NB4 (cell line): Measurements from ENCODE around the gene PDGFD.

Experiments
- DNase-seq: peaks from one replicate; pipeline ENCODE4 v3.0.0; 2010; ENCODE audit warnings: low read depth
- H3K4me3 ChIP-seq: one replicate; pipeline ENCODE4 v1.5.1; 2011; ENCODE audit warnings: mild to moderate bottlenecking, low read depth, low read length, moderate library complexity
- MYC ChIP-seq: IDR thresholded peaks from 2 replicates; pipeline ENCODE4 v1.6.1; 2011; ENCODE audit warnings: low read depth, low read length
- POLR2A ChIP-seq: IDR thresholded peaks from 2 replicates; pipeline ENCODE4 v1.6.1; 2011; ENCODE audit warnings: mild to moderate bottlenecking; ENCODE audit not compliant: insufficient read length; ENCODE audit errors: extremely low read depth
- TF ChIP-seq, protein P1 (sequence below): IDR thresholded peaks from 2 replicates; pipeline ENCODE4 v1.6.1; 2011; ENCODE audit warnings: low read depth, low read length
- TF ChIP-seq, protein P2 (sequence below): IDR thresholded peaks from one replicate; pipeline ENCODE4 v1.5.1; 2012; ENCODE audit warnings: low read depth, low read length

Gene PDGFD

DNA sequence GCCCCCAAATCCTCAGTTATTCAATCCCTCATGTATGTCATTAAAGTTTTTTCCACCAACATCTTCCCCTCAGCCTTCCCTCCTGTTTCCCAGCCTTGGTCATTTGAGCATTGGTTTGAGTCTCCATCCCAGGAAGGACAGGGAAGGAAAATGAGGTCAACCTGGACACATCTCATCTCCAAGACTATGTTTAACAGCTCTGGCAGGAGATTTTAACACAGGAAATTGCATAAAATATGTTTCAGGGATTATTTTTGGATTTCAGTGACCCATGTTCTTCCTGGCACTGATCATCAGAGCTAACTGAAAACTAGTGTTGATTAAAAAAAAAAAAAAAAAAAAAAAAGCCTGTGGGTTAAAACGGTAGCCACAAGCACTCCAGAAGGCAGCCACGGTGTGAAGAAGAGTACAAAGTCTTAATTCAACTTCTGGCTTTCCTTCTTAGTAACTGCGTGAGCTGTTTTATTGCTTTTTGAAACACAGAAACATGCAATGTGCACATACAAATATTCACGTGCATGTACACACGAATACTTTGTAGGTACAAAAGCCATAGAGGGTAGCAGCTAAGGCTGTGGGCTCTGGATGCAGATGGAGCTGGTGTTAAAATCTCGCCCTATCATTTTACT is 291.9 kb downstream of the PDGFD start:
- H3K4me3 ChIP-seq, result no peak overlapping the region
- DNase-seq, result no peak
- no peak for TF ChIP-seq MYC
- TF ChIP-seq, protein P1, sequence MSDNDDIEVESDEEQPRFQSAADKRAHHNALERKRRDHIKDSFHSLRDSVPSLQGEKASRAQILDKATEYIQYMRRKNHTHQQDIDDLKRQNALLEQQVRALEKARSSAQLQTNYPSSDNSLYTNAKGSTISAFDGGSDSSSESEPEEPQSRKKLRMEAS, result no peak

DNA sequence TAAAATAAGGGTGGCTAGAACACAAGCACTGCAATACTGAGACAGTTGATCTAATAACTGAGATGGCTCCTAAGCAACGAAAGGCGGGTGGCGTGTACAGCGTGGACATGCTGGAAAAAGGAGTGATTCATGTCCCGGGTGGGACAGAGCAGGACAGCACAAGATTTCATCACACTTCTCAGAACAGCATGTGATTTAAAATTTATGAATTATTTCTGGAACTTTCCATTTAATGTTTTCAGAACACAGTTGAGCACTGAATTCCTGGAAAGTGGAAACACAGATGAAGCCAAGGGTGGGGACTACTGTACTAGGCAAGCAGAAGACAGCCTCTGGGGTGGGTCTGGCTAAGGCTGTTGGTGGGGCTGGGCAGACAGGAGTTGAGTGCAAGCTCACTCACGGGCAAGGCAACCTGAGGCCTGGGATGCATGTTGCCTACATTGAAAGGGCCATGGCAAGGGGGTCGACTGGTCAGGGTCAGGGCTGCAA is 293.1 kb downstream of the PDGFD start:
- no peak overlapping the region for H3K4me3 ChIP-seq
- no peak for DNase-seq
- TF ChIP-seq POLR2A, result no peak

DNA sequence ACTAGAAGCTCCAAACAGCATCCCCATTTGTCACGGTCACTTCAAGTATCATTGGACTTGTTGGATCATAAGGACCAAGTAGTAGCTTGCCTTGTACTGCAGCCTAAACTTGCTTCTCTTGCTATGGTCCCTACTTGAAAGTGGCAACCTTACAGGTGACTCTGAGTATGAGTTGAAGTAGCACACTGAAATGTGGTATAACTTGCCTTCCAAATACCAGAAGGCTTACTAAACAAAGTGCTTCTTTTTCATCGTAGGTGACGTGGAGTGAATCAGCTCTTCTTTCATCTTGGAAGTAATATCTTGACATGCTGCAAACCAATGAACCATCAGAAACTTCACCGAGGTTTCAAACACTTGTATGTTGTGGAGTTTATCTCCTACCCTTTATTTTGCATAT is 296.5 kb downstream of the PDGFD start:
- TF ChIP-seq, protein P1, result no peak
- TF ChIP-seq, protein P2, sequence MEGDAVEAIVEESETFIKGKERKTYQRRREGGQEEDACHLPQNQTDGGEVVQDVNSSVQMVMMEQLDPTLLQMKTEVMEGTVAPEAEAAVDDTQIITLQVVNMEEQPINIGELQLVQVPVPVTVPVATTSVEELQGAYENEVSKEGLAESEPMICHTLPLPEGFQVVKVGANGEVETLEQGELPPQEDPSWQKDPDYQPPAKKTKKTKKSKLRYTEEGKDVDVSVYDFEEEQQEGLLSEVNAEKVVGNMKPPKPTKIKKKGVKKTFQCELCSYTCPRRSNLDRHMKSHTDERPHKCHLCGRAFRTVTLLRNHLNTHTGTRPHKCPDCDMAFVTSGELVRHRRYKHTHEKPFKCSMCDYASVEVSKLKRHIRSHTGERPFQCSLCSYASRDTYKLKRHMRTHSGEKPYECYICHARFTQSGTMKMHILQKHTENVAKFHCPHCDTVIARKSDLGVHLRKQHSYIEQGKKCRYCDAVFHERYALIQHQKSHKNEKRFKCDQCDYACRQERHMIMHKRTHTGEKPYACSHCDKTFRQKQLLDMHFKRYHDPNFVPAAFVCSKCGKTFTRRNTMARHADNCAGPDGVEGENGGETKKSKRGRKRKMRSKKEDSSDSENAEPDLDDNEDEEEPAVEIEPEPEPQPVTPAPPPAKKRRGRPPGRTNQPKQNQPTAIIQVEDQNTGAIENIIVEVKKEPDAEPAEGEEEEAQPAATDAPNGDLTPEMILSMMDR, result no peak
- TF ChIP-seq POLR2A, result no peak
- no peak for TF ChIP-seq MYC
- DNase-seq, result no peak
- H3K4me3 ChIP-seq, result no peak overlapping the region

DNA sequence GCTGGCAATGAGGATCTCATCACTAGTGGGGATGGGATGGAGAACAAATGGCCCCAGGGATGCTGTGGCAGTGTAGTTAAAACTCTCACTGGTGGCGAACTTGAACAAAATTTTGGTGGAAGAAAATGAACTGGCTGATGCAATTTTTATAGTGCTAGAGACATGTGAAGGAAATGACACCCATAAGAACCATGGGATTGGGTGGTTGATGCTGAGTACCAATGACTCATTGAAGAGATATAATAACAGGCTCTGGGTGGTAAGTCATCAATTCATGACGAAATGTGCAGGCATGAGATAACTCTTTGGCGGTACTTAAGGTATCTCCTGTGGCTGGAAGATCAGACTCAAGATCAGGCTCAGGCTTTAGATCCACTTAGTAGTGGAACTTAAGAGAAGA is 300.4 kb downstream of the PDGFD start:
- H3K4me3 ChIP-seq, result no peak overlapping the region
- no peak for DNase-seq

DNA sequence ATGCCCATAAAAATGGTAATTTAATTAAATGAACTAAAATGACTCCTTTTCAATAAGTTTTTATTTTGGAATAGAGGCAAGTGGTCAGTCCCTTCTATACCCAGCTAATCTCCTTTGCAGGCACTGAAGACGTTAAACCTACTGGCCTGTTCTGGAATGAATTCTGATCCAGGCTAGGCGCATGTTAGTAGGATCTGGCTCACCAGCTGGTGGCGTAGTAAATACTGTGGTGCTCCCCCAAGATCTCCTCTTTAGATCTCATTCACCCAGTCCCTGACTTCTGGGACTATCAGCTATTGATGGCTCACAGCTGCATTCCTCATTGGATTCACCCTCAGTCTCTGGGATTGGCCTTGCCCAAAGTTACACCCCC is 301.2 kb downstream of the PDGFD start:
- DNase-seq, result no peak
- TF ChIP-seq POLR2A, result no peak
- no peak for TF ChIP-seq MYC
- TF ChIP-seq, protein P1, result no peak
- TF ChIP-seq, protein P2, result no peak
- no peak overlapping the region for H3K4me3 ChIP-seq

More for the DNA sequence above, 300.4 kb downstream of the PDGFD start:
- TF ChIP-seq, protein P1, result no peak

DNA sequence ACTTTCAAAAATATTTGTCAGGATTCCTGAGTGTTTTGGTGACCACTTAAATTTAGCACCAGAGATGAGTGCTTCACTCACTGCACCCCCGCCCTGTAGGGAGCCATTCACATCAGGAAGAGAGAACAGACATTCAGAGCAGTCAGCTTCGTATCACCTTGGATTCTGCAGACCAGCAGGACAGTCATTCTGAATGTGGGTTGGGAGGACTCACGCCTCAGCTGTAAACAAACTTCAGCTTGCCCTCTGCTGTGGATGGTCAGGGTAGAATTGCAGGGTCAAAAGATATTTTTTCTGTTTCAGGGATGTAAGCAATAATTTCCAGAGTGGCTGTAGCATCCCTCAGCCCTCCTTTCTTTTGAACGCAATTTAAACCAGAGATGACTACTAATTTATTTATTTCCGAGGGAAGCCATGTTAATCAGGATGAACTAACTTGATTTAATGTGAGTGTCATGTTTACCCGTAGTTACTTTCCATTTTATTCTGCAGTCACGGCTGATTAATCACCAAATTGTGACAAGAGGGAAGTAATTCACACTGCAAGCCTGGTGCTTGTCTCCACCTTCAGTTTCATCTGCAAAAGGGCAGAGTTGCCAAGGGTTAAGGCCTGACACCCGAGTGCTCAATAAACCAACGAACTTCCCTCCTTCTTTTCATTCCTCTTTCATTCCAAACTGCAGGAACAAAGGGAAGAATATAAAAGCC is 301.7 kb downstream of the PDGFD start:
- no peak overlapping the region for H3K4me3 ChIP-seq
- no peak for DNase-seq
- TF ChIP-seq, protein P2, result no peak
- TF ChIP-seq POLR2A (no peak), MYC (no peak)
- TF ChIP-seq, protein P1, result no peak
